Activated T-helper 17 cell treated with anti-CD3 and anti-CD28 coated beads, Interleukin-2, amount 50 U/mL, for 72 hours (primary cell): ENCODE results near the gene FAM163A. TPM values are rescaled to one million over a fixed set of nuclear protein-coding genes. Genes with fewer than 3 reads are reported as not detected.

Experiments used
- ATAC-seq: fragments of 150-1000 bp; cut with Tn5 transposase; replicated peaks from 2 replicates; pipeline ENCODE4 v1.10.0; 2021; ENCODE audit warnings: mild to moderate bottlenecking, moderate library complexity
- H3K27ac Mint-ChIP-seq: one replicate; pipeline ENCODE4 v1.8.0; 2022; ENCODE audit warnings: mixed read lengths
- H3K27me3 Mint-ChIP-seq: one replicate; pipeline ENCODE4 v1.8.0; 2022; ENCODE audit warnings: mixed read lengths
- H3K36me3 Mint-ChIP-seq: one replicate; pipeline ENCODE4 v1.8.0; 2022; ENCODE audit warnings: low read depth, mild to moderate bottlenecking, mixed read lengths
- H3K4me1 Mint-ChIP-seq: one replicate; pipeline ENCODE4 v1.8.0; 2022; ENCODE audit warnings: mixed read lengths
- H3K4me3 Mint-ChIP-seq: one replicate; pipeline ENCODE4 v1.8.0; 2022; ENCODE audit warnings: mild to moderate bottlenecking, mixed read lengths
- H3K9me3 Mint-ChIP-seq: one replicate; pipeline ENCODE4 v1.8.0; 2022; ENCODE audit warnings: mixed read lengths
- total RNA-seq, 2 donors: library from RNA; stranded (reverse); gene quantifications; one replicate each; pipeline ENCODE4 v1.2.3, GENCODE V29; 2022

FAM163A gene
- total RNA-seq, 2 donors from 2014 or later: not detected

GRCh38 chr1:179856296-179856695 is 113.2 kb downstream of the FAM163A start:
- peaks cover 77% of the 10 kb centered on the region for H3K36me3 Mint-ChIP-seq
- H3K9me3 Mint-ChIP-seq: no peaks in the 10 kb centered on the region
- H3K4me3 Mint-ChIP-seq: no peak overlapping the region
- H3K27ac Mint-ChIP-seq: no peak overlapping the region
- no peak for ATAC-seq
- no peaks in the 10 kb centered on the region for H3K27me3 Mint-ChIP-seq
- no peaks in the 10 kb centered on the region for H3K4me1 Mint-ChIP-seq

GRCh38 chr1:179857009-179857408 is 113.9 kb downstream of the FAM163A start:
- peak; percentile 9 for ATAC-seq
- Mint-ChIP-seq H3K27ac (no peak overlapping the region), H3K36me3 (peaks cover 77% of the 10 kb centered on the region), H3K9me3 (no peaks in the 10 kb centered on the region), H3K4me1 (no peaks in the 10 kb centered on the region), H3K27me3 (no peaks in the 10 kb centered on the region), H3K4me3 (no peak overlapping the region)

DNA sequence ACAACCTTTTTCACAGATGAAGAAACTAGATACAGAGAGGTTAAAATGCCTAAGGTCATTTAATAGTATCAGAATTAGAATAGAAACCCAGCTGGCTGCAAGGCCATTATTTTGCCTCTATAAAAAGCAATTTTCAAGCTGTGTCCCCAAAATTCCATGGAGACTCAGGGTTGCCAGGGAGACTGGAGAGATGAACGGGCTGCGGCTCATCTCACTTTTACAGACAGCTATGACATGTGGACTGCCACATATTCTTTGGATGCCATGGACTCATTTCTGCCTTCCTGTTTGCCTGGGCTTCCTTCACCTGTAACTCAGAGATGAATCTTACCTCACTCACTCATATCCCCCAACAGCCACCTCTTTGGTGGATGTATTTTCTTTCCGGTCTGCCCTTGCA is 117.6 kb downstream of the FAM163A start:
- Mint-ChIP-seq H3K9me3 (no peaks in the 10 kb centered on the region), H3K27me3 (no peaks in the 10 kb centered on the region), H3K27ac (no peak overlapping the region), H3K4me1 (no peaks in the 10 kb centered on the region), H3K4me3 (no peak overlapping the region), H3K36me3 (peaks cover 80% of the 10 kb centered on the region)
- no peak for ATAC-seq

DNA sequence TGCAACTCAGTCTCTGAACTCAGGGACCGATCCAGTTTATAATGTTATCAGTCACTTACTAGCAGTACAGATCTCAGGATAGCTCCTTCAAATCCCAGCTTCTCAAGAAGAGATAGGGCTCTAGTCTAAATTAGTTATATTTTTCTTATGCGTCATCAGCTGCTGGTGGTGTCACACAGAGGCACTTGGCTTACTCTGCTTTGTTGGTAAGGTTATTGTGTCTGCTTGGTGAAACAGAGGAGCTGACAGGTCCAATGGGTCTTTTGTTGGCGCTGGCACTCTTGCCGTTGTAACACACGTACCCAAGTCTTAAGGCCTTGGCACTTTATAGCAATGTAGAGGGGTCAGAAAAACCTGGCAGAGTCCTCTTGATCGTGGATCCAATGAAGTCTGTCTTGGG is 122.3 kb downstream of the FAM163A start:
- H3K27ac Mint-ChIP-seq: peak overlapping the region; percentile 58
- no peaks in the 10 kb centered on the region for H3K9me3 Mint-ChIP-seq
- peaks cover 89% of the 10 kb centered on the region for H3K36me3 Mint-ChIP-seq
- H3K27me3 Mint-ChIP-seq: no peaks in the 10 kb centered on the region
- peaks cover 4% of the 10 kb centered on the region for H3K4me1 Mint-ChIP-seq
- no peak overlapping the region for H3K4me3 Mint-ChIP-seq
- ATAC-seq: no peak

Other genes with a start within 250 kb of the FAM163A start
- gene NPHS2, start 167.3 kb upstream of the FAM163A start, total RNA-seq: not detected
- not detected for gene TDRD5, start 151.5 kb upstream of the FAM163A start, total RNA-seq
- gene TOR1AIP2, start 134.5 kb downstream of the FAM163A start, total RNA-seq: 10 to 100 TPM; 63.3 to 72.9 TPM
- gene TOR1AIP1, start 139.0 kb downstream of the FAM163A start, total RNA-seq: 10 to 100 TPM; 61.8 to 62.0 TPM
- 10 to 100 TPM; 52.6 to 61.6 TPM for gene CEP350, start 211.5 kb downstream of the FAM163A start, total RNA-seq